C4-2B (cell line): ENCODE measurements around the gene GNB2.

Experiments
- H3K27ac ChIP-seq: fragments of 450-650 bp; 2 replicates; pipeline ENCODE4 v1.5.1; 2017
- CTCF ChIP-seq: fragments of 450-650 bp; conservative IDR thresholded peaks from 2 replicates; pipeline ENCODE4 v1.5.1; 2017; ENCODE audit warnings: mild to moderate bottlenecking
- ZFX ChIP-seq: fragments of 450-650 bp; IDR thresholded peaks from 2 replicates; pipeline ENCODE4 v1.6.1; 2017

Gene GNB2

GRCh38 chr7:100675105-100675451, 1.5 kb downstream of the GNB2 start:
- peak overlapping the region; percentile 88 for H3K27ac ChIP-seq
- TF ChIP-seq CTCF (no peak), ZFX (peak; percentile 52)

GRCh38 chr7:100675581-100676350, 2.2 kb downstream of the GNB2 start:
- no peak for TF ChIP-seq CTCF
- peak; percentile 41; the same call in 1 of the 2 replicates for TF ChIP-seq ZFX
- peak overlapping the region; percentile 88 for H3K27ac ChIP-seq

- TF ChIP-seq CTCF (no peak), ZFX (no peak)
- peak overlapping the region; percentile 88 for H3K27ac ChIP-seq
These were observed 3.2 kb downstream of the GNB2 start for GRCh38 chr7:100676501-100677306.

- no peak overlapping the region for H3K27ac ChIP-seq
These were observed 4.0 kb downstream of the GNB2 start for GRCh38 chr7:100677308-100678267.

GRCh38 chr7:100678291-100678984, 4.9 kb downstream of the GNB2 start:
- TF ChIP-seq CTCF (no peak), ZFX (no peak)
- no peak overlapping the region for H3K27ac ChIP-seq

More at GRCh38 chr7:100677308-100678267, 4.0 kb downstream of the GNB2 start:
- TF ChIP-seq ZFX = no peak

- TF ChIP-seq CTCF (no peak), ZFX (no peak)
- peak overlapping the region; percentile 0; the same call in 1 of the 2 replicates for H3K27ac ChIP-seq
These were observed 5.8 kb downstream of the GNB2 start for GRCh38 chr7:100679129-100679926.
